Measurements from ENCODE around the gene LSM3. TPM values are rescaled to one million over a fixed set of nuclear protein-coding genes. Genes with fewer than 3 reads are reported as not detected.
A peak's percentile ranks its signal among the peaks of the same experiment; 100 is the strongest.

The LSM3 gene
- total and polyA plus RNA-seq, 9 of the 15 experiments (the other 6 are each of a cell fraction or from before 2014, with no cell fraction given): 33.8 to 203 (median 61.2) TPM

- TF ChIP-seq, protein P1, sequence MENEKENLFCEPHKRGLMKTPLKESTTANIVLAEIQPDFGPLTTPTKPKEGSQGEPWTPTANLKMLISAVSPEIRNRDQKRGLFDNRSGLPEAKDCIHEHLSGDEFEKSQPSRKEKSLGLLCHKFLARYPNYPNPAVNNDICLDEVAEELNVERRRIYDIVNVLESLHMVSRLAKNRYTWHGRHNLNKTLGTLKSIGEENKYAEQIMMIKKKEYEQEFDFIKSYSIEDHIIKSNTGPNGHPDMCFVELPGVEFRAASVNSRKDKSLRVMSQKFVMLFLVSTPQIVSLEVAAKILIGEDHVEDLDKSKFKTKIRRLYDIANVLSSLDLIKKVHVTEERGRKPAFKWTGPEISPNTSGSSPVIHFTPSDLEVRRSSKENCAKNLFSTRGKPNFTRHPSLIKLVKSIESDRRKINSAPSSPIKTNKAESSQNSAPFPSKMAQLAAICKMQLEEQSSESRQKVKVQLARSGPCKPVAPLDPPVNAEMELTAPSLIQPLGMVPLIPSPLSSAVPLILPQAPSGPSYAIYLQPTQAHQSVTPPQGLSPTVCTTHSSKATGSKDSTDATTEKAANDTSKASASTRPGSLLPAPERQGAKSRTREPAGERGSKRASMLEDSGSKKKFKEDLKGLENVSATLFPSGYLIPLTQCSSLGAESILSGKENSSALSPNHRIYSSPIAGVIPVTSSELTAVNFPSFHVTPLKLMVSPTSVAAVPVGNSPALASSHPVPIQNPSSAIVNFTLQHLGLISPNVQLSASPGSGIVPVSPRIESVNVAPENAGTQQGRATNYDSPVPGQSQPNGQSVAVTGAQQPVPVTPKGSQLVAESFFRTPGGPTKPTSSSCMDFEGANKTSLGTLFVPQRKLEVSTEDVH (IDR thresholded peaks at IDR 0.05; ENCODE audit: low read depth, partially characterized antibody): no peak
- TF ChIP-seq ZNF184 (CRISPR knock-in tag; IDR thresholded peaks at IDR 0.05) (no peak), ZNF668 (CRISPR knock-in tag; IDR thresholded peaks at IDR 0.05) (no peak), CEBPG (CRISPR knock-in tag; IDR thresholded peaks at IDR 0.05) (no peak), CEBPG (tag; conservative IDR thresholded peaks at IDR 0.05 in 1 of 2, IDR thresholded peaks at IDR 0.05 in 1 of 2) (no peak; a peak in 1 of 4 replicates), PHB (CRISPR knock-in tag; IDR thresholded peaks at IDR 0.05) (no peak), RB1 (IDR thresholded peaks at IDR 0.05; ENCODE audit: low read depth) (no peak), STAG1 (CRISPR knock-in tag; IDR thresholded peaks at IDR 0.05; ENCODE audit: borderline replicate concordance) (no peak), EHMT2 (IDR thresholded peaks at IDR 0.05) (no peak), MXD1 (CRISPR knock-in tag; IDR thresholded peaks at IDR 0.05; ENCODE audit: borderline replicate concordance, poor library complexity, severe bottlenecking) (no peak), ATF4 (CRISPR knock-in tag; IDR thresholded peaks at IDR 0.05) (no peak), HIVEP1 (CRISPR knock-in tag; IDR thresholded peaks at IDR 0.05) (no peak), NFIC (IDR thresholded peaks at IDR 0.05) (no peak), MCM7 (IDR thresholded peaks at IDR 0.05) (no peak), ZBTB1 (CRISPR knock-in tag; IDR thresholded peaks at IDR 0.05; ENCODE audit: borderline replicate concordance, low read depth) (no peak), SMAD3 (CRISPR knock-in tag; conservative IDR thresholded peaks at IDR 0.05) (no peak), ZBED1 (IDR thresholded peaks at IDR 0.05) (no peak), E2F5 (CRISPR knock-in tag; IDR thresholded peaks at IDR 0.05) (no peak), NR3C1 (CRISPR knock-in tag; IDR thresholded peaks at IDR 0.05) (no peak), HMG20A (CRISPR knock-in tag; conservative IDR thresholded peaks at IDR 0.05) (no peak), TEAD4 (IDR thresholded peaks at IDR 0.05; ENCODE audit: low read length) (peak; percentile 72; the same call in 1 of the 2 replicates), TEAD4 (CRISPR knock-in tag; IDR thresholded peaks at IDR 0.05; ENCODE audit: borderline replicate concordance) (no peak), SRSF9 (IDR thresholded peaks at IDR 0.05; ENCODE audit: borderline replicate concordance, low read depth, low read length) (no peak), HOXB6 (CRISPR knock-in tag; IDR thresholded peaks at IDR 0.05; ENCODE audit: borderline replicate concordance) (no peak), POU5F1 (IDR thresholded peaks at IDR 0.05; ENCODE audit: borderline replicate concordance, low read depth, low read length, partially characterized antibody) (no peak), XRCC3 (IDR thresholded peaks at IDR 0.05) (no peak), ZNF41 (CRISPR knock-in tag; conservative IDR thresholded peaks at IDR 0.05) (no peak)
Measured at GRCh38 chr3:14222900-14223594, 44.4 kb downstream of the LSM3 start (continued).

All from K562 (cell line).